Activated T-cell treated with anti-CD3 and anti-CD28 coated beads, Interleukin-2, amount 50 U/mL, for 72 hours (primary cell): ENCODE results near the gene RLIM. TPM values are rescaled to one million over a fixed set of nuclear protein-coding genes. Genes with fewer than 3 reads are reported as not detected.

Experiments
- total RNA-seq, 2 donors: library from RNA; stranded (reverse); gene quantifications; one replicate each; pipeline ENCODE4 v1.2.3, GENCODE V29; 2022

Gene RLIM
- total RNA-seq, 2 donors from 2014 or later, result 29.9 to 35.0 TPM

Other genes with a start within 250 kb of the RLIM start
- under 1 TPM; 0.30 to 0.36 TPM for gene SLC16A2, start 193.1 kb downstream of the RLIM start, total RNA-seq